Placental epithelial cell (primary cell): ENCODE data around the gene OR52M1. TPM values are rescaled to one million over a fixed set of nuclear protein-coding genes. Genes with fewer than 3 reads are reported as not detected.

ENCODE experiments used
- total RNA-seq: library from RNA; depleted of rRNA; stranded (reverse); fragments of >200 nt; gene quantifications from 2 replicates; pipeline ENCODE4 v1.2.3, GENCODE V29; 2012

OR52M1 gene, protein sequence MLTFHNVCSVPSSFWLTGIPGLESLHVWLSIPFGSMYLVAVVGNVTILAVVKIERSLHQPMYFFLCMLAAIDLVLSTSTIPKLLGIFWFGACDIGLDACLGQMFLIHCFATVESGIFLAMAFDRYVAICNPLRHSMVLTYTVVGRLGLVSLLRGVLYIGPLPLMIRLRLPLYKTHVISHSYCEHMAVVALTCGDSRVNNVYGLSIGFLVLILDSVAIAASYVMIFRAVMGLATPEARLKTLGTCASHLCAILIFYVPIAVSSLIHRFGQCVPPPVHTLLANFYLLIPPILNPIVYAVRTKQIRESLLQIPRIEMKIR
- total RNA-seq, result not detected in 2 replicates

DNA sequence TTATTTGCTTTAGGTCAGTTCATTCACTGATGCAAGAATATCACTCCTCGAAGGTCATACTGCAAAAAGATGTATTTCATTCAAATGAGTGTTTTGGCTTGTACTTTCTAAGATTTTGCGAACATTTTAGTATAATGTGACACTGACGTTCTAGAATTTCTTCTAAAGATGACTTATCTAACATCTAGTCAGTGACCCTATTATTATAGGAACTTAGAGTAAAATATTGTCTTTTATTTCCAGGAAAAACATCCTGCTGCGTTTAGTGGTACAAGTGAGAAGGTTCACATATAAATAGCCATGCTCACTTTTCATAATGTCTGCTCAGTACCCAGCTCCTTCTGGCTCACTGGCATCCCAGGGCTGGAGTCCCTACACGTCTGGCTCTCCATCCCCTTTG lies at the start of gene OR52M1:
Gene OR52M1 (plus strand): TSS at position 301 of the 400 bp plus-strand sequence. CDS start 0 bp downstream, at position 301.

DNA sequence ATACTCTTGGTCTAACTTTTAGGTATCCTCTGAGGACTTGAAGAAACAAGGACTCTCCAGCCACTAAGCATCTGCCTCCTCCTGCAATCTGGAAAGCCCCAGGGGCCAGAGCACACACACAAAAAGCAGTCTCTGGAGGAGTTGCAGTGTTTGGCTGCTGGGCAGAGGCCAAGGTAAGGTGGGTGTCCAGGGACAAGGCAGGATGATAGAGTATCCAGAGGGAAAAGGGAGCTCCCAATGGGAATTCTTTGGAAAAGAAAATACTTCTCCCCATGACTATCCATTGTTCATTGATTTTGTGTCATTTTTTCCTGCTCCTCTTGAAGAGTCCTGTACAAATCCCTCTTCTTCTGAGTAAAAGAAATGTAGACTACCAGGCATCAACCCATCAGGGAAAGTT lies 36.5 kb downstream of the OR52M1 start, which contains the start of gene OR52I2:
Gene OR52I2 (plus strand): TSS at position 301 of the 400 bp plus-strand sequence.

DNA sequence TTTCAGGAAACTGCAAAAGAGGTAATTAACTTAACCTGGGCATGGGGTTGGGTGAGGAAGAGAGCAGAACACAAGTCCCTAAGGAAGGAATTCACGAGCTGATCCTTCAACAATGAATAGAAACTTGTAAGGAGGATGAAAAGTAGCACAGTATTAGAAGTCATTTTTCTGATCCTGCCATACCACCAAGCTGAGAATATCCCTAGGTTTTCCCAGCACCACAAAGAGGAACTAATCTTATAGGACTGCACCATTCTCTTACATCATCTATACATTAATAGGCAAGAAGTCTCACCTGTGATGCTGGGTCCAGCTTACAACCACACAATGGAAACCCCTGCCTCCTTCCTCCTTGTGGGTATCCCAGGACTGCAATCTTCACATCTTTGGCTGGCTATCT lies 48.7 kb downstream of the OR52M1 start, which contains the start of gene OR52I1:
Gene OR52I1 (plus strand): TSS at position 301 of the 400 bp plus-strand sequence. CDS start 0 bp downstream, at position 301.

Other genes starting within 250 kb of the OR52M1 start
- gene OR52B4, start 176.8 kb upstream of the OR52M1 start, total RNA-seq, result not detected in 2 replicates
- 21.2 and 31.8 TPM in 2 replicates for gene TRIM21, start 151.5 kb upstream of the OR52M1 start, total RNA-seq
- 0.11 TPM in 1 of 2 replicates, not detected in the other for gene OR52K2, start 95.9 kb upstream of the OR52M1 start, total RNA-seq
- under 0.01 and 0.33 TPM in 2 replicates for gene OR52K1, start 62.5 kb upstream of the OR52M1 start, total RNA-seq
- not detected in 2 replicates for gene OR52I2, start 36.6 kb downstream of the OR52M1 start, total RNA-seq
- not detected in 2 replicates for gene OR52I1, start 48.8 kb downstream of the OR52M1 start, total RNA-seq
- 13.1 and 16.5 TPM in 2 replicates for gene TRIM68, start 63.0 kb downstream of the OR52M1 start, total RNA-seq
- gene OR51D1, start 92.3 kb downstream of the OR52M1 start, total RNA-seq, result not detected in 2 replicates
- not detected in 2 replicates for gene OR51E1, start 98.8 kb downstream of the OR52M1 start, total RNA-seq
- gene OR51E2, start 152.7 kb downstream of the OR52M1 start, total RNA-seq, result not detected in 2 replicates
- gene MMP26, start 159.6 kb downstream of the OR52M1 start, total RNA-seq, result not detected in 2 replicates
- not detected in 2 replicates for gene OR51F1, start 224.7 kb downstream of the OR52M1 start, total RNA-seq